KMS-11 (cell line): ENCODE measurements around the gene SCD.
"Not testable (repeated sequence)": the region's sequence is repeated elsewhere in the genome, so short reads cannot be mapped to it uniquely, and the experiment has no call there.

Experiments used
- H2AFZ ChIP-seq: fragments of 200-600 bp; sonication (generic); 2 replicates; pipeline ENCODE4 v1.6.1; 2016; ENCODE audit warnings: antibody characterized with exemption, mixed run types, low read depth
- H3K27ac ChIP-seq: fragments of 200-600 bp; sonication (generic); 2 replicates; pipeline ENCODE4 v1.6.1; 2016; ENCODE audit warnings: mild to moderate bottlenecking, mixed run types
- H3K27me3 ChIP-seq: fragments of 200-600 bp; sonication (generic); 2 replicates; pipeline ENCODE4 v1.6.1; 2017; ENCODE audit warnings: mild to moderate bottlenecking, low read depth, mixed run types, moderate library complexity; ENCODE audit not compliant: insufficient read depth
- H3K36me3 ChIP-seq: fragments of 200-600 bp; sonication (generic); 2 replicates; pipeline ENCODE4 v1.6.1; 2017; ENCODE audit warnings: mild to moderate bottlenecking, mixed run types; ENCODE audit not compliant: insufficient read depth
- H3K4me1 ChIP-seq: fragments of 200-600 bp; sonication (generic); 2 replicates; pipeline ENCODE4 v1.6.1; 2016; ENCODE audit warnings: mild to moderate bottlenecking, low read depth, mixed run types; ENCODE audit not compliant: poor library complexity, severe bottlenecking
- H3K4me2 ChIP-seq: fragments of 200-600 bp; sonication (generic); 2 replicates; pipeline ENCODE4 v1.7.0; 2016; ENCODE audit warnings: mild to moderate bottlenecking, mixed run types
- H3K4me3 ChIP-seq: fragments of 200-600 bp; sonication (generic); IDR thresholded peaks from 2 replicates; pipeline ENCODE4 v1.6.1; 2017; ENCODE audit warnings: low read depth, low read length, mixed read lengths; ENCODE audit not compliant: insufficient read depth
- H3K79me2 ChIP-seq: fragments of 200-600 bp; sonication (generic); 2 replicates; pipeline ENCODE4 v1.6.1; 2016; ENCODE audit warnings: low read depth, mixed run types; ENCODE audit not compliant: insufficient read depth
- H3K9ac ChIP-seq: fragments of 200-600 bp; sonication (generic); 2 replicates; pipeline ENCODE4 v1.6.1; 2016; ENCODE audit warnings: mild to moderate bottlenecking, mixed run types
- H4K20me1 ChIP-seq: fragments of 200-600 bp; sonication (generic); 2 replicates; pipeline ENCODE4 v1.6.1; 2016; ENCODE audit warnings: mild to moderate bottlenecking, mixed run types; ENCODE audit not compliant: insufficient read depth
- TF ChIP-seq, protein P1 (sequence below): fragments of 200-600 bp; sonication (generic); conservative IDR thresholded peaks from 2 replicates; pipeline ENCODE4 v1.6.1; 2017; ENCODE audit warnings: low read depth, mild to moderate bottlenecking, antibody characterized with exemption, low read length, moderate library complexity, mixed read lengths

The SCD gene

DNA sequence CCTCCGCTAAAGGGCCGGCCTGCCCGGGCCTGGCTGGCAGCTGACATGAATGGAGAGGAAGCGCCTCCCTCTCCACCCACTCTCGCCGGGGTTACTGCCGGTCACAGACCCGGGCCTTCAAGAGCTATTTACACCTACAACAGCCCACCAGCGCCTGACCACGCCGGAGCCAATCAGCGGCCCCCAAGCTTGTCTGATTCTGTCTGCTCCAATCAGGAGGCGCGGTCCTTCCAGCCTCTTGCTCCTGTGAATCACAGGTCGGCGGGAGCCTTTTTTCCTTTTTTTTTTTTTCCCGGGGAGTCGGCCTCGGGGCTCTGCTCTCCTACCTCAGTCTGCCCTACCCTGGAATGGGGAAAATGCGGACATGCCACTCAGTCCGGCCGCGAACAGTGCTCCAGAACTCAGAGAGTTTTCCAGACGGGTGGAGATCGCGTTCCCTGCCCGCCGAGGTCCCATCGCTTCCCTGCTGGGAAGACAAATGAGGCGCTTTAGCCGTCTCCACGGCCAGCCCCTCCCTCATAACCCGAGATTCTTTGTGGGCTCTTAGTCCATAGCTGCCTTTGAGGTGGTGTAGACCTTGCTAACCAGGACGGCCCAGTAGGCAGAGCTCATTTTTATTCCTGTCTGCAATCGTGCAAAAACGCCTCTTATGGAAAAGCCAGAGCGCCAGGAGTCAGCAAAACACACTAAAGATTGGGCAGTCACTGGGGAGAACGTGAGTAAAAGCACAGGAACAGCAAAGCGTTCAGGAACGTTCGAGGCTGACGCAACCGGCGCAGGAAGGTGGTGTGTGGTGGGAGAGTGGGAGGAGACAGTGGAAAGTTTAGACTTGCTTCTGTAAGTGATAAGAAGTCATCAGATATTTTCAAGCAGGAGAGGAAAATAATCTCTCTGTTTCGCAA, 26.5 kb downstream of the SCD start:
- Histone ChIP-seq H3K79me2 (peaks cover 14% of the 10 kb centered on the region; the same call in 1 of the 2 replicates), H3K4me2 (peak overlapping the region; percentile 65), H3K4me3 (peak overlapping the region; percentile 59), H3K4me1 (peaks cover 55% of the 10 kb centered on the region), H4K20me1 (no peaks in the 10 kb centered on the region), H3K9ac (peak overlapping the region; percentile 85), H3K27ac (peak overlapping the region; percentile 90), H2AFZ (peak overlapping the region; percentile 64), H3K27me3 (no peaks in the 10 kb centered on the region), H3K36me3 (no peaks in the 10 kb centered on the region)
- TF ChIP-seq, protein P1, sequence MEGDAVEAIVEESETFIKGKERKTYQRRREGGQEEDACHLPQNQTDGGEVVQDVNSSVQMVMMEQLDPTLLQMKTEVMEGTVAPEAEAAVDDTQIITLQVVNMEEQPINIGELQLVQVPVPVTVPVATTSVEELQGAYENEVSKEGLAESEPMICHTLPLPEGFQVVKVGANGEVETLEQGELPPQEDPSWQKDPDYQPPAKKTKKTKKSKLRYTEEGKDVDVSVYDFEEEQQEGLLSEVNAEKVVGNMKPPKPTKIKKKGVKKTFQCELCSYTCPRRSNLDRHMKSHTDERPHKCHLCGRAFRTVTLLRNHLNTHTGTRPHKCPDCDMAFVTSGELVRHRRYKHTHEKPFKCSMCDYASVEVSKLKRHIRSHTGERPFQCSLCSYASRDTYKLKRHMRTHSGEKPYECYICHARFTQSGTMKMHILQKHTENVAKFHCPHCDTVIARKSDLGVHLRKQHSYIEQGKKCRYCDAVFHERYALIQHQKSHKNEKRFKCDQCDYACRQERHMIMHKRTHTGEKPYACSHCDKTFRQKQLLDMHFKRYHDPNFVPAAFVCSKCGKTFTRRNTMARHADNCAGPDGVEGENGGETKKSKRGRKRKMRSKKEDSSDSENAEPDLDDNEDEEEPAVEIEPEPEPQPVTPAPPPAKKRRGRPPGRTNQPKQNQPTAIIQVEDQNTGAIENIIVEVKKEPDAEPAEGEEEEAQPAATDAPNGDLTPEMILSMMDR: no peak

DNA sequence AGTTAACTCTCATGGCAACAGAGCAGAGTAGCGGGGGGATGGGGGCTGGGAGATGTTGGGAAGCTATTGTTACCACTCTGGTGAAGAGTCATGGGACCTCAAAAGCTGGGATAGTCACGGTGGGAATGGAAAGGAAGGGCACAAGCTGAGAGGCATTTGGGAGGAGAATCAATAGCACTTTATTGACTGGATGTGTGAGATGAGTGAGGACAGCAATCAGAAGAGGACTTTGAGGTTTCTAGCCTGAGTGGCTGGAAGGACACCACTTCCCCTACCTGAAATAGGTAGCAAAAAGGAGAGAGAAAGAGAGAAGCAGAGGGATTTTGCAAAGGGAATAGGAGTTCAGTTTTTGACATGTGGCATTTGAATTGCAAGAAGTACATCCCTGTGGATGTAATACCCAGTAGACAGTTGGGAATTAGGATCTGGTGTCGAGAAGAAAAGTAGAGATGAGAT, 27.2 kb downstream of the SCD start:
- peak overlapping the region; percentile 59 for H3K4me3 ChIP-seq
- peaks cover 14% of the 10 kb centered on the region; the same call in 1 of the 2 replicates for H3K79me2 ChIP-seq
- H3K4me2 ChIP-seq: peak overlapping the region; percentile 65
- TF ChIP-seq, protein P1: no peak
- H3K9ac ChIP-seq: peak overlapping the region; percentile 85
- peak overlapping the region; percentile 64 for H2AFZ ChIP-seq
- peaks cover 53% of the 10 kb centered on the region for H3K4me1 ChIP-seq
- no peaks in the 10 kb centered on the region for H4K20me1 ChIP-seq
- H3K27me3 ChIP-seq: no peaks in the 10 kb centered on the region
- H3K27ac ChIP-seq: peak overlapping the region; percentile 90
- H3K36me3 ChIP-seq: no peaks in the 10 kb centered on the region

DNA sequence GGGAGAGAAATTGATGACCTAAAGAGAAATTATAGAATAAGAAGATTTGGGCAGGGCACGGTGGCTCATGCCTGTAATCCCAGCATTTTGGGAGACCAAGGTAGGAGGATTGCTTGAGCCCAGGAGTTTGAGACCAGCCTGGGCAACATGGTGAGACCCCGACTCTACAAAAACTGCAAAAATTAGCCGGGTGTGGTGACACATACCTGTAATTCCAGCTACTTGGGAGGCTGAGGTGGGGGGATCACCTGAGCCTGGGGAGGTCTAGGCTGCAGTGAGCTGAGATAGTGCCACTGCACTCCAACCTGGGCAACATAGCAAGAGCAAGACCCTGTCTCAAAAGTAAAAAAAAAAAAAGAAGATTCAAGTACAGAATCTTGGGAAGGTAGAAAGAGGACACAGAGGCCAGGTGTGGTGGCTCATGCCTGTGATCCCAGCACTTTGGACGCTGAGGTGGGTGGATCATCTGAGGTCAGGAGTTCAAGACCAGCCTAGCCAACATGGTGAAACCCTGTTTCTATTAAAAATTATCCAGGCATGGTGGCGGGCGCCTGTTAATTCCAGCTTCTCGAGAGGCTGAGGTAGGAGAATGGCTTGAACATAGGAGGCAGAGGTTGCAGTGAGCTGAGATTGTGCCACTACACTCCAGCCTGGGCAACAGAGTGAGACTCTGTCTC, 27.8 kb downstream of the SCD start:
- H2AFZ ChIP-seq: not testable (repeated sequence)

GRCh38 chr10:100376656-100377055, 29.6 kb downstream of the SCD start:
- H3K27me3 ChIP-seq, H3K9ac ChIP-seq, H3K36me3 ChIP-seq, H3K4me3 ChIP-seq, H2AFZ ChIP-seq, H3K4me2 ChIP-seq, H4K20me1 ChIP-seq, H3K27ac ChIP-seq: not testable (repeated sequence)
- Histone ChIP-seq H3K79me2 (peaks cover 14% of the 10 kb centered on the region; the same call in 1 of the 2 replicates), H3K4me1 (peaks cover 29% of the 10 kb centered on the region)

More for the DNA sequence above, 27.8 kb downstream of the SCD start:
- not testable (repeated sequence) for H3K4me3 ChIP-seq, H3K27me3 ChIP-seq, H4K20me1 ChIP-seq, H3K36me3 ChIP-seq
- Histone ChIP-seq H3K4me1 (peaks cover 47% of the 10 kb centered on the region), H3K79me2 (peaks cover 14% of the 10 kb centered on the region; the same call in 1 of the 2 replicates), H3K4me2 (peak overlapping the region; percentile 65), H3K27ac (peak overlapping the region; percentile 90), H3K9ac (peak overlapping the region; percentile 85)

GRCh38 chr10:100377830-100378229, 30.8 kb downstream of the SCD start:
- Histone ChIP-seq H3K27ac (no peak overlapping the region), H4K20me1 (no peaks in the 10 kb centered on the region)

More at GRCh38 chr10:100377830-100378229, 30.8 kb downstream of the SCD start:
- TF ChIP-seq, protein P1: no peak
- no peak overlapping the region for H3K4me3 ChIP-seq
- H3K36me3 ChIP-seq: no peaks in the 10 kb centered on the region
- no peaks in the 10 kb centered on the region for H3K27me3 ChIP-seq
- no peak overlapping the region for H2AFZ ChIP-seq
- H3K4me1 ChIP-seq: peaks cover 17% of the 10 kb centered on the region
- H3K9ac ChIP-seq: no peak overlapping the region
- no peak overlapping the region for H3K4me2 ChIP-seq
- H3K79me2 ChIP-seq: peaks cover 14% of the 10 kb centered on the region; the same call in 1 of the 2 replicates
